ENCODE data around the gene TMIGD3.

Gene TMIGD3

DNA sequence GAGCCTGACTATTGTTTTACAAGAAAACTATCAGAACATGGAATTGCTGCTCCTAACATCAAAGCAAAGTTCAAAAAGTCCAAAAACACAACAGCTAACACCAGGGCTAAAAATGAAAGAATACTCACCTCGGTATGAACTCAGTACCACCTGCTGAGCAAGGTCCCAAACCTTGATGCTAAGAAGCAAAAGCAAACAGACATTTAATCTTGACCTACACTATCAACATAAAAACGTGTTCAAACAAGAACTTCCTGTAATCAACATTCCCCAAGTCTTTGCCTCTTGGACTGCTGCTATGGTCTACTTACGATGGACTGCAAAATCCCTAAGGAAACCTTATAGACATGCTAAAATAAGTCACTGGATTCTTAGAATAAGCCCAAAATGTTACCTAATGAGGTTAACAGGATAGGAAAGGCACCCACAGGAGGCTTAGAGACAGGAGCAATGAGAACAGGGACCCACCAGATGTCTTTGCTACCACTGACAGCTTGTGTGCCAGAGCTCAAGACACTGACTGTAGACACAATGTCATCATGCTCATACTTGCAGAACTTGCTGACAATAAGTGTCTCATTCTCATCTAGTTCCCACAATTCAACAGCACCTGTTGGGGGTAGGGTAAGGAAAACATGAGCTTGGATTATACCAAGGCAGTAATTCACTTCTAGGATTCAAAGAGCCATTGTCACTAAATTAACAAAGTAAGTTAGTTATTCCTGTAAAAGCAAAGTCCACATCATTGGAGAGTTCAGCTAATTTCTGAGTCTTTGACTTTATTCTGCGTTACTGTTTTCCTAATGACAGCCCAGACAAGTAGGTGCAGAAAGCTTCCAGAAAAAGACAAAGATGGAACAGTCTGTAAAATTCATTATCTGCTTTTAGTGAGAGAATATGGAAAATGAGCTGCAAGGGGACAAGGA, 56.2 kb downstream of the TMIGD3 start:
- no peak for DNase-seq

DNA sequence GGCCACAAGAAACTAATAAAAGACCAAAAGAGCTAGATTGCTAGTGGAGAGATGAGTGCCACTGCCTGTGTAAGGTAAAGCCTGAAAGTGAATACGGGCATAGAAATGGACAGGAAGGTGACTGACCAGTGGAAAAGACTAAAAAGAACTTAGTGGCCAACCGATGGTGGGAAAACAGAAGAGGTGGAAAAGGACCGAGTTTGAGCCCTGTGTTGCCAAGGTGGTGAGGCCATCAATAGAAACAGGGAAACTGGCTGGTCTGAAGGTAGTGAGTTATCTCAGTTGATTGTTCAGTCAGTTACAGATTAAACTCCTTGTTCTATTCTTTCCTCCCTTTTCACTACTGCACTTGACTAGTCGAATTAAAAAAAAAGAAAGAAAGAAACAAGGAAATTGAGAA, 56.9 kb downstream of the TMIGD3 start:
- DNase-seq = no peak

DNA sequence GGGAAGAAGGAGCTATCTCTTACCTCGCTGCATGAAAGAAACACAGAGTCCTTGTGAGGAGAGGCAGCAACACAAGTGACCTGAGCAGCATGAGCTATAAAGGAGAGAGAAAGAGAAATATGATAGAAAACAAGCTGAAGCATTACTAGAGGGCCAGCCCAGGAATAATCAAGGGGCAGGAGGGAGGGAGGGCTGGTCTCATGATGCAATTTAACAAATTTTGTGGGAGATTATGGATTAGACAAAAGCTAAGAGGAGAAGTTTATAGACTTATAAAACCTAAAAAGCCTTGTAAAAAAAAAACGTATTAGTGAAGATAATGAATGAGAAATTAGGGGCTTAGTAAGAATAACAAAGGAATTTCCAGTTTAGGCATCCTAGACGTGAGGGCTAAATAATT, 59.4 kb downstream of the TMIGD3 start:
- no peak for DNase-seq

DNA sequence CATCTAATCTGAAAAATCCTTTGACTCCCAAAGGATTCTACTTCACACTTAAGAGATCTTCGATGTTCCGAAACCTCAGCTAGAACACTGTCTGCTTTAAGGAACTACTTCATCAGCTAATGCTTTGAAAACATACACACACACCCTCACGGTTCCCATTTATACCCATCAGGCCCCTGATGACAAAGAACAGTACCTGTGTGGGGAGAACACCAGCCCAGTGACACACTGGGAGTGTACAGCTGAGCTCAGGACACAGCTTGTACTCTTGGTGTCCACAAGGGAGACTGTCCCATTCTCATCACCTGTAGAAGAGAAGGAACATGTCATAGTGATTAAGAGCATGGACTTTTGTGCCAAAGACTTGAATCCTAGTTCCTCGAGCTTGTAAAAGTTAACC, 61.0 kb downstream of the TMIGD3 start:
- no peak for DNase-seq

DNA sequence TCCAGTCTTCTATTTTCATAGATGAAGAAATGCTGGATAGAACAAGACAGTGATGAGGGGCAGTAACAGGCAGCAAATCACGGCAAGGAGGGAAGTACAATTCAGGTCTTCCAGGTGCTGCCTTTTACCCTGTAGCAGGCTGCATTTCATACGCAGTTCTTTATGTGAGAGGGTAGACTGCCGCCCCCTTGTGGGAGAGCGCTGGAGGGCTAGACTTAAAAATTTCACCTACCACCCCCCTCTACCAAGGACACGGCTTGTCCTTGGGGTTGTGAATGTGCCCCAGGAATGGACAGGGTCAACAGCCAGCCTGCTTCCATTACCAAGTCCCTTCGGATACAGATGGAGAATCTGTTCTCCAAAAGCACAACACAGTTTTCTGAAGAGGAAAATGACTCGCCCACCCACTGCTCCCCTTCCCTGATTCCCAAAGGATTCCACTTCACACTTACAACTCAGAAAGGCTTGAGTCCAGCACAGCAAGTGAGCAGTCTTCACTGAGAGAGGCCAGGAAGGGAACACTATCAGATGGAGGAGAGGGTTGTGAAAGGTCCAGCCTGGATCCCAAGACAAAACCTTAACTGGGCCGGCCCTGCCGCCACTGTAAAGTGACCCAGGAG, 61.8 kb downstream of the TMIGD3 start:
- DNase-seq = peak; percentile 11

DNA sequence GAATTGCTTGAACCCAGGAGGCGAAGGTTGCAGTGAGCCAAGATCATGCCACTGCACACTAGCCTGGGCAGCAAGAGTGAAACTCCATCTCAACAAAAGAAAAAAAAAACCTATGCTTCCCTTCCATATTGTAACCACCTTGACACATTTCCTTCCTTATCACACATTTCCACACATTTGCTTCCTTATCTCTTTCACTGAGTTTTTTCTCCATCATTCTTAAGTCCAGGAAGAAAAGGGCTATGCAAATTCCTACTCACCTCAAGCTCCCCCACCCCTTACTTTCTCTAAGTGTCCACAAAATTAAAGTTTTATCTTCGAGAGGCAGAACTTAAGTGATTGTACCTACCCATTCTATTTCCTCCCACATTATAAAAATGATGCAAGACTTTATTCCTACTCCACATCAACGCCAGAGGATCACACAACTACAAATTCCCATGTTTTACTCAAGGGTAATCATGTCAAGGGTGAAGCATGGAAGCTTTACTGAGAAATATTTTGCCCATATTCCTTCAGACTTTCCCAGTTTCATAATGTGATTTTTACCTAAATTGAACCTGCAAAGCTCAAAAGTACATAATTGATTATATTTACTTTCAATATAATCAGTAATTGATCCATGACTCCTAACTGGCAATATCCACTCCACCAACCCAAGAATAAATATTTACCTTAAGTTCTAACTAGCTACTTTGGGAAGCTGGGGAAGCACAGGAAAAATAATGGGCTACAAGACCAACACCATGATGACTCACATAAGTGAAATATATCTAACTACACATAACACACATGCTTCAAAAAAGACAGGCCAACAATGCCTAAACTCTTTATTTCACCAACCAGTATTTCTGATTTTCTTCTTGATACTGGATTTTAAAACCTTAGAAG, 63.7 kb downstream of the TMIGD3 start:
- no peak for DNase-seq

DNA sequence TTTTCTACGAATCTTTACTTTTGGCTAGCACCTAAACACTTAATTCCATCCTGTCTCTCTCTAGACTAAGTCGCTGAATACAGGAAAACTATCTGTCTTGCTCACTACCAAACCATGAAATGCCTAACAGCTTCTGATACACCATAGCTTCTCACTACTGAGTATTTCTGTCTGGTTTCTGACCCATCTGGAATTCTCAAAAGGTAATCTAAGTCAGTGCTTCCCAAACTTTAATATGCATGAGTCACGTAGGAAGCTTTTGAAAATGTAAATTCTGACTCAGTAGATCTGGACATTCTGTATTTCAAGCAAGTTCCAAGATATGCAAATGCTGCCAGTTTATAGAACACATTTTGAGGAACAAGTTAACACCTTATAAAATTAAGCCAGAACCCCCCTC, 66.7 kb downstream of the TMIGD3 start:
- DNase-seq = peak; percentile 4

All from fibroblast of skin of back (primary cell).